WTC11 (cell line): ENCODE measurements around the gene PSD4. TPM values are rescaled to one million over a fixed set of nuclear protein-coding genes. Genes with fewer than 3 reads are reported as not detected.

Source experiments
- ATAC-seq: fragments of 200-7000 bp; cut with Tn5 transposase; 2 replicates; pipeline ENCODE4 v1.10.0; 2021; ENCODE audit warnings: mild to moderate bottlenecking, moderate library complexity
- CTCF ChIA-PET: fragments of 300-600 bp; sonication (Branson Sonifier 250); formaldehyde crosslinking; loops from one replicate; lab custom pipeline; 2021; ENCODE audit warnings: antibody characterized with exemption; lab: Charles Lee
- POLR2A ChIA-PET: fragments of 350-600 bp; sonication (Branson Sonifier 250); formaldehyde crosslinking; loops from one replicate; lab custom pipeline; 2021; ENCODE audit warnings: antibody characterized with exemption; lab: Charles Lee
- DNase-seq: peaks from one replicate; pipeline ENCODE4 v3.0.0; 2021; ENCODE audit warnings: low spot score
- H3K27ac Mint-ChIP-seq: 2 replicates; pipeline ENCODE4 v1.8.0; 2021; ENCODE audit warnings: mixed read lengths
- H3K27me3 Mint-ChIP-seq: 2 replicates; pipeline ENCODE4 v1.8.0; 2021; ENCODE audit warnings: low read depth, mild to moderate bottlenecking, moderate library complexity, mixed read lengths
- H3K36me3 Mint-ChIP-seq: 2 replicates; pipeline ENCODE4 v1.8.0; 2021; ENCODE audit warnings: mixed read lengths
- H3K4me1 Mint-ChIP-seq: 2 replicates; pipeline ENCODE4 v1.8.0; 2022; ENCODE audit warnings: mixed read lengths
- H3K4me3 Mint-ChIP-seq: 2 replicates; pipeline ENCODE4 v1.8.0; 2021; ENCODE audit warnings: mild to moderate bottlenecking, moderate library complexity, mixed read lengths
- H3K9me3 Mint-ChIP-seq: 2 replicates; pipeline ENCODE4 v1.8.0; 2021; ENCODE audit warnings: mixed read lengths
- CTCF ChIP-seq: fragments of 200-600 bp; IDR thresholded peaks from 2 replicates; pipeline ENCODE4 v1.8.0; 2022; ENCODE audit warnings: antibody characterized with exemption
- E2F4 ChIP-seq: sonication (generic); formaldehyde crosslinking; IDR thresholded peaks from 2 replicates; pipeline ENCODE4 v1.8.1; 2022; ENCODE audit warnings: low read depth, mild to moderate bottlenecking, moderate library complexity, missing genetic modification reagents, borderline replicate concordance
- ERG ChIP-seq: fragments of 250-450 bp; sonication (Bioruptor Pico); IDR thresholded peaks from 2 replicates; pipeline ENCODE4 v1.8.0; 2021; ENCODE audit warnings: mild to moderate bottlenecking
- FOXP4 ChIP-seq: sonication (generic); formaldehyde crosslinking; IDR thresholded peaks from 2 replicates; pipeline ENCODE4 v1.8.0; 2022; ENCODE audit warnings: mild to moderate bottlenecking, missing genetic modification reagents
- MYBL2 ChIP-seq: sonication (generic); formaldehyde crosslinking; IDR thresholded peaks from 2 replicates; pipeline ENCODE4 v1.8.1; 2023; ENCODE audit warnings: mild to moderate bottlenecking, moderate library complexity, missing genetic modification reagents
- OVOL2 ChIP-seq: fragments of 250-450 bp; sonication (Bioruptor Pico); IDR thresholded peaks from 2 replicates; pipeline ENCODE4 v1.9.0; 2021; ENCODE audit warnings: mild to moderate bottlenecking, borderline replicate concordance
- SMAD4 ChIP-seq: sonication (generic); formaldehyde crosslinking; IDR thresholded peaks from 2 replicates; pipeline ENCODE4 v1.8.0; 2022; ENCODE audit warnings: mild to moderate bottlenecking, missing genetic modification reagents
- SOX15 ChIP-seq: fragments of 250-450 bp; sonication (Bioruptor Pico); IDR thresholded peaks from 2 replicates; pipeline ENCODE4 v1.9.0; 2021; ENCODE audit warnings: mild to moderate bottlenecking
- STAT6 ChIP-seq: sonication (generic); formaldehyde crosslinking; conservative IDR thresholded peaks from 2 replicates; pipeline ENCODE4 v1.8.1; 2023; ENCODE audit warnings: mild to moderate bottlenecking, low read depth, missing genetic modification reagents, moderate library complexity
- TCF7 ChIP-seq: sonication (generic); formaldehyde crosslinking; IDR thresholded peaks from 2 replicates; pipeline ENCODE4 v1.8.0; 2022; ENCODE audit warnings: mild to moderate bottlenecking, low read depth, missing genetic modification reagents, moderate library complexity
- TEAD4 ChIP-seq: sonication (generic); formaldehyde crosslinking; IDR thresholded peaks from 2 replicates; pipeline ENCODE4 v1.8.0; 2022; ENCODE audit warnings: mild to moderate bottlenecking, missing genetic modification reagents
- ZNF396 ChIP-seq: fragments of 250-450 bp; sonication (Bioruptor Pico); IDR thresholded peaks from 2 replicates; pipeline ENCODE4 v1.8.0; 2021; ENCODE audit warnings: mild to moderate bottlenecking, moderate library complexity, borderline replicate concordance
- ZNF671 ChIP-seq: fragments of 250-450 bp; sonication (Bioruptor Pico); IDR thresholded peaks from 2 replicates; pipeline ENCODE4 v1.8.0; 2021; ENCODE audit warnings: mild to moderate bottlenecking
- ZSCAN18 ChIP-seq: fragments of 250-450 bp; sonication (Bioruptor Pico); IDR thresholded peaks from 2 replicates; pipeline ENCODE4 v2.1.2; 2022; ENCODE audit warnings: mild to moderate bottlenecking, moderate library complexity
- total RNA-seq: library from RNA; stranded (reverse); gene quantifications from 3 replicates; pipeline ENCODE4 v1.2.3, GENCODE V29; 2021
- TF ChIP-seq, protein P1 (sequence below): sonication (generic); formaldehyde crosslinking; IDR thresholded peaks from 2 replicates; pipeline ENCODE4 v1.8.1; 2023; ENCODE audit warnings: mild to moderate bottlenecking, missing genetic modification reagents, moderate library complexity
- TF ChIP-seq, protein P2 (sequence below): sonication (generic); formaldehyde crosslinking; IDR thresholded peaks from 2 replicates; pipeline ENCODE4 v1.8.1; 2023; ENCODE audit warnings: mild to moderate bottlenecking, missing genetic modification reagents, moderate library complexity
- TF ChIP-seq, protein P3 (sequence below): sonication (generic); formaldehyde crosslinking; IDR thresholded peaks from 2 replicates; pipeline ENCODE4 v1.8.0; 2023; ENCODE audit warnings: mild to moderate bottlenecking, missing genetic modification reagents

PSD4 gene
- total RNA-seq, 1 experiment from 2014 or later, result 1.5 TPM

GRCh38 chr2:113185664-113186432, 12.1 kb downstream of the PSD4 start:
- no peak for TF ChIP-seq OVOL2
- TF ChIP-seq, protein P1, sequence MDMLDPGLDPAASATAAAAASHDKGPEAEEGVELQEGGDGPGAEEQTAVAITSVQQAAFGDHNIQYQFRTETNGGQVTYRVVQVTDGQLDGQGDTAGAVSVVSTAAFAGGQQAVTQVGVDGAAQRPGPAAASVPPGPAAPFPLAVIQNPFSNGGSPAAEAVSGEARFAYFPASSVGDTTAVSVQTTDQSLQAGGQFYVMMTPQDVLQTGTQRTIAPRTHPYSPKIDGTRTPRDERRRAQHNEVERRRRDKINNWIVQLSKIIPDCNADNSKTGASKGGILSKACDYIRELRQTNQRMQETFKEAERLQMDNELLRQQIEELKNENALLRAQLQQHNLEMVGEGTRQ (CRISPR knock-in tag), result no peak
- TF ChIP-seq SMAD4 (CRISPR knock-in tag), result no peak
- TF ChIP-seq, protein P2, sequence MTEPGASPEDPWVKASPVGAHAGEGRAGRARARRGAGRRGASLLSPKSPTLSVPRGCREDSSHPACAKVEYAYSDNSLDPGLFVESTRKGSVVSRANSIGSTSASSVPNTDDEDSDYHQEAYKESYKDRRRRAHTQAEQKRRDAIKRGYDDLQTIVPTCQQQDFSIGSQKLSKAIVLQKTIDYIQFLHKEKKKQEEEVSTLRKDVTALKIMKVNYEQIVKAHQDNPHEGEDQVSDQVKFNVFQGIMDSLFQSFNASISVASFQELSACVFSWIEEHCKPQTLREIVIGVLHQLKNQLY (CRISPR knock-in tag), result no peak
- TF ChIP-seq TEAD4 (CRISPR knock-in tag), result no peak
- TF ChIP-seq CTCF, result no peak
- TF ChIP-seq SOX15 (CRISPR knock-in tag), result no peak
- TF ChIP-seq MYBL2, result no peak
- TF ChIP-seq ERG, result no peak
- TF ChIP-seq TCF7 (CRISPR knock-in tag), result no peak
- TF ChIP-seq FOXP4 (CRISPR knock-in tag), result no peak
- no peak for TF ChIP-seq STAT6 (CRISPR knock-in tag)
- TF ChIP-seq, protein P3, sequence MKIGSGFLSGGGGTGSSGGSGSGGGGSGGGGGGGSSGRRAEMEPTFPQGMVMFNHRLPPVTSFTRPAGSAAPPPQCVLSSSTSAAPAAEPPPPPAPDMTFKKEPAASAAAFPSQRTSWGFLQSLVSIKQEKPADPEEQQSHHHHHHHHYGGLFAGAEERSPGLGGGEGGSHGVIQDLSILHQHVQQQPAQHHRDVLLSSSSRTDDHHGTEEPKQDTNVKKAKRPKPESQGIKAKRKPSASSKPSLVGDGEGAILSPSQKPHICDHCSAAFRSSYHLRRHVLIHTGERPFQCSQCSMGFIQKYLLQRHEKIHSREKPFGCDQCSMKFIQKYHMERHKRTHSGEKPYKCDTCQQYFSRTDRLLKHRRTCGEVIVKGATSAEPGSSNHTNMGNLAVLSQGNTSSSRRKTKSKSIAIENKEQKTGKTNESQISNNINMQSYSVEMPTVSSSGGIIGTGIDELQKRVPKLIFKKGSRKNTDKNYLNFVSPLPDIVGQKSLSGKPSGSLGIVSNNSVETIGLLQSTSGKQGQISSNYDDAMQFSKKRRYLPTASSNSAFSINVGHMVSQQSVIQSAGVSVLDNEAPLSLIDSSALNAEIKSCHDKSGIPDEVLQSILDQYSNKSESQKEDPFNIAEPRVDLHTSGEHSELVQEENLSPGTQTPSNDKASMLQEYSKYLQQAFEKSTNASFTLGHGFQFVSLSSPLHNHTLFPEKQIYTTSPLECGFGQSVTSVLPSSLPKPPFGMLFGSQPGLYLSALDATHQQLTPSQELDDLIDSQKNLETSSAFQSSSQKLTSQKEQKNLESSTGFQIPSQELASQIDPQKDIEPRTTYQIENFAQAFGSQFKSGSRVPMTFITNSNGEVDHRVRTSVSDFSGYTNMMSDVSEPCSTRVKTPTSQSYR (CRISPR knock-in tag), result no peak
- TF ChIP-seq ZNF396 (CRISPR knock-in tag), result no peak
- no peak for TF ChIP-seq E2F4 (CRISPR knock-in tag)
- TF ChIP-seq ZSCAN18, result no peak
- no peak for TF ChIP-seq ZNF671 (CRISPR knock-in tag)
- Mint-ChIP-seq H3K27ac (no peak overlapping the region), H3K4me3 (no peak overlapping the region), H3K27me3 (no peaks in the 10 kb centered on the region), H3K4me1 (peaks cover 14% of the 10 kb centered on the region), H3K36me3 (no peaks in the 10 kb centered on the region), H3K9me3 (no peaks in the 10 kb centered on the region)
- DNase-seq (no peak), ATAC-seq (no peak)
- POLR2A ChIA-PET, result no interaction called here
- CTCF ChIA-PET, result interaction anchor here (1.0 kb wide), 2 partner anchors 13 to 106 kb away, joined by 3 read pairs; no protein-coding TSS in a partner anchor
